GM12892 (cell line): ENCODE results near the gene ATP2A1.

Experiments
- POLR2A ChIP-seq: IDR thresholded peaks from 2 replicates; pipeline ENCODE4 v1.6.1; 2011; ENCODE audit warnings: low read depth, low read length, control low read depth
- TAF1 ChIP-seq: IDR thresholded peaks from 2 replicates; pipeline ENCODE4 v1.6.1; 2011; ENCODE audit warnings: low read depth, mild to moderate bottlenecking, control low read depth, low read length, borderline replicate concordance

- TF ChIP-seq POLR2A (peak; percentile 30; the same call in 1 of the 2 replicates), TAF1 (no peak)
Measured at GRCh38 chr16:28835864-28836760, 42.2 kb upstream of the ATP2A1 start.
